ENCODE data around the gene SARDH.

Gene SARDH

GRCh38 chr9:133618726-133619125 lies 119.4 kb downstream of the SARDH start:
- no peak for DNase-seq

DNA sequence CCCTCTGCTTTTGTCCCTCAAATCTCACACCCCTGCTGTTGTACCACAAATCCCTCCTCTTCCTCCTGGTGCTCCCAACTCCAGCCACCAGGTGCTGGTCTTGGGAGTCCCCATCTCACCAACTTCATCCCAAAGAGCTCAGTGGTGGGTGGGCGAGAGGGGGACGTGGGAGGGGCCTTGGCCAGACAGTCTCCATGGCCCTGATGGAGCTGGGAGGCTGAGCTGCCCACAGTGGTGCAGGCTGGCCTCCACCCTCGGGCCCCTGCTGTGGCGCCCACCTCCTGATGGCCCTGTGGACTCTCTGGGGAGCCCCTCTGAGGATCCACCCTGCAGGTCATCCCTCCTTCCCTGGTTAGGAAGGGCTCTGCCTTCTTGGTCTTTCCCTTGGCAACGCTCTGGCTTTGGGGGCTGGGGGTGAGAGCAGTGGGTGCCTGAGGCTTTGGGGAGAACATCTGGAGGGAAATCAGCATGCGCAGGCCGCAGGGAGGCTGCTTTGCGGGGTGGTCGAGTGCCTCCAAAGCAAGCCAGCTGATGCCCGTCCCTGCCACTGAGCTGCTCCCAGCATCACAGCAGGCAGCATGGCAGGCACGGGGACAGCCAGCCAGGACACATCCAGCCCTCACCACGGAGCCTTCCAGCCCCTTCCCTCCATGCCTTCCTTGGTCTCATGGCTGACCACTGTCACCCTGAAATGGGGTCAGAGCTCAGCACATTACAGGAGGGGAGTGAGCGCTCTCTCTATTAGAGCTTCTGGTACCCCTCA lies 121.3 kb downstream of the SARDH start:
- DNase-seq = no peak

- no peak for DNase-seq
These were observed 122.5 kb downstream of the SARDH start for GRCh38 chr9:133615606-133616188.

DNA sequence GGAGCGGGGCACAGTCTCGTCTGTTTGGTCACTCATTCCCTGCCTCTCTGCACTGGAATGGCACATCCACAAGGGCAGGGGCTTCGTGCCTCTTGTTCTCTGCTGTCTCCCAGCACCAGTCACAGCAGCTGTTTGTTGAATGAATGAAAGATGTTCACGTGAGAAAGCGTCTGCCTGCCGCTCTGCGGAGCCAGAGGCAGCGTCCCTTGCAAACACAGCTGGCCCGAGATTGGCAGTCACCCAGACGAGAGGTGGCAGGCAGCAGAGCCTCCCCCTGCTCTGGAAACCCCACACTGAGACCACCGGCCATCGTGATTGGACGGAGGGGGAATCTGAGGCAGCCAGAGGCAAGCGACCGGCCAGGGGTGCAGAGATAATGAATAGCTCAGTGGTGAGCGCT lies 123.0 kb downstream of the SARDH start:
- DNase-seq = no peak

DNA sequence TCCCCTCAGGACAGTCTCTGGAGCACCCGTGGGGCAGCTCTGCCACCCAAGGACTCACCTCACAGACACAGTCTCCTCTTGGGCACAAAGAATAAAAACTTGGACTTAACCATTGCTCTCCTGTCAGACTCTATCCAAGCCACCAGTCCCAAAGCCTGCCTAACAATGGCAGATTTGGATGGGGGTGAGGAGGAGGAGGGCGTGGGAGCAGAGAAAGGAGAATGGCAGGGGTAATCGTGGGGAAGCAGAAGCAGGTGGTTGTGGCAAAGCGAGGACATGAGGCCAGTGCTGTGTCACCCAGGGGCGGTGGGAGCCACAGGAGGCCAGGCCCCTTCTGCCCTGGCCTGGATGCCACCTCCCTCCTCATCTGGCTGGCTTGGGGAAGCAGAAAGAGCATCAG lies 123.5 kb downstream of the SARDH start:
- DNase-seq = no peak

GRCh38 chr9:133614056-133614455 lies 124.1 kb downstream of the SARDH start:
- no peak for DNase-seq
